HG03442 (cell line): ENCODE measurements around the gene GPR143.
"Not testable (repeated sequence)": the region's sequence is repeated elsewhere in the genome, so short reads cannot be mapped to it uniquely, and the experiment has no call there.

Source experiments
- ATAC-seq: cut with Tn5 transposase; IDR thresholded peaks from one replicate; pipeline ENCODE4 v1.9.1; 2021; ENCODE audit warnings: mild to moderate bottlenecking, moderate library complexity; ENCODE audit not compliant: unreplicated experiment

GPR143 gene

GRCh38 chrX:9770319-9770718 lies 4.7 kb upstream of the GPR143 start:
- no peak for ATAC-seq

GRCh38 chrX:9768321-9768839 lies 2.7 kb upstream of the GPR143 start:
- not testable (repeated sequence) for ATAC-seq

- ATAC-seq, result no peak
Observed at GRCh38 chrX:9767375-9767774, 1.7 kb upstream of the GPR143 start.

- ATAC-seq, result no peak
Observed at GRCh38 chrX:9765072-9765736, 443 bp downstream of the GPR143 start.

- ATAC-seq, result no peak
Observed at GRCh38 chrX:9759337-9759736, 6.3 kb downstream of the GPR143 start.

GRCh38 chrX:9758021-9758638 lies 7.5 kb downstream of the GPR143 start:
- ATAC-seq, result no peak

- no peak for ATAC-seq
Observed at GRCh38 chrX:9757366-9757765, 8.3 kb downstream of the GPR143 start.

- no peak for ATAC-seq
Observed at GRCh38 chrX:9749146-9749692, 16.4 kb downstream of the GPR143 start.

- ATAC-seq, result no peak
Observed at GRCh38 chrX:9747644-9748043, 18.0 kb downstream of the GPR143 start.

GRCh38 chrX:9746148-9746888 lies 19.3 kb downstream of the GPR143 start:
- no peak for ATAC-seq

GRCh38 chrX:9745417-9746115 lies 20.1 kb downstream of the GPR143 start:
- ATAC-seq, result no peak

GRCh38 chrX:9739130-9739529 lies 26.5 kb downstream of the GPR143 start:
- no peak for ATAC-seq

GRCh38 chrX:9738151-9738550 lies 27.5 kb downstream of the GPR143 start:
- no peak for ATAC-seq

- ATAC-seq, result no peak
Observed at GRCh38 chrX:9737363-9737762, 28.3 kb downstream of the GPR143 start.

GRCh38 chrX:9730752-9731151 lies 34.9 kb downstream of the GPR143 start:
- no peak for ATAC-seq

GRCh38 chrX:9730078-9730477 lies 35.6 kb downstream of the GPR143 start:
- no peak for ATAC-seq

- ATAC-seq, result no peak
Observed at GRCh38 chrX:9729171-9729885, 36.3 kb downstream of the GPR143 start.

GRCh38 chrX:9728261-9728660 lies 37.4 kb downstream of the GPR143 start:
- no peak for ATAC-seq

- no peak for ATAC-seq
Observed at GRCh38 chrX:9724711-9725110, 40.9 kb downstream of the GPR143 start.

- ATAC-seq, result no peak
Observed at GRCh38 chrX:9717376-9717775, 48.3 kb downstream of the GPR143 start.
